Gastrocnemius medialis (tissue), 4 donors: Measurements from ENCODE around the gene NTM. TPM values are rescaled to one million over a fixed set of nuclear protein-coding genes. Genes with fewer than 3 reads are reported as not detected.

Source experiments
- ATAC-seq, 2 donors: fragments of 150-250 bp; one replicate each; pipeline ENCODE4 v1.9.1; 2016
- DNase-seq, 2 donors: peaks; one replicate each; pipeline ENCODE4 v3.0.0-alpha.2; 2019
- H3K27ac ChIP-seq, 4 donors: fragments of 200-600 bp; sonication (generic); 1 replicate in 1 of 4; 2 replicates in 3 of 4; pipeline ENCODE4 v1.5.1; 2016 to 2018; ENCODE audit warnings: mild to moderate bottlenecking in 2 of 4, moderate library complexity in 1 of 4
- H3K27me3 ChIP-seq, 3 donors: fragments of 200-600 bp; sonication (generic) in 2 of 3; 1 replicate in 1 of 3; 2 replicates in 2 of 3; pipeline versions ENCODE4 v1.5.1 to v1.6.0; 2016 to 2019; ENCODE audit warnings: mild to moderate bottlenecking in 1 of 3, moderate library complexity in 1 of 3
- H3K36me3 ChIP-seq, 2 donors: fragments of 200-600 bp; sonication (generic) in 1 of 2; one replicate each; pipeline ENCODE4 v1.5.1; 2017 to 2018
- H3K4me1 ChIP-seq, 2 donors: fragments of 200-600 bp; sonication (generic) in 1 of 2; one replicate each; pipeline ENCODE4 v1.5.1; 2016 to 2017; ENCODE audit warnings: mild to moderate bottlenecking in 2 of 2
- H3K4me3 ChIP-seq, 4 donors: fragments of 200-600 bp; sonication (generic) in 3 of 4; 1 replicate in 1 of 4; 2 replicates in 3 of 4; pipeline ENCODE4 v1.5.1; 2016 to 2019; ENCODE audit warnings: mild to moderate bottlenecking in 2 of 4
- H3K9me3 ChIP-seq, 3 donors: fragments of 200-600 bp; sonication (generic) in 2 of 3; 1 replicate in 1 of 3; 2 replicates in 2 of 3; pipeline ENCODE4 v1.5.1; 2016 to 2019
- CTCF ChIP-seq, 5 experiments: fragments of 450-650 bp in 3 of 5; fragments of 200-600 bp in 2 of 5; sonication (generic) in 2 of 5; IDR thresholded peaks in 4 of 5; conservative IDR thresholded peaks in 1 of 5; 1 replicate in 4 of 5; 2 replicates in 1 of 5; pipeline ENCODE4 v1.5.1; 2016 to 2019; ENCODE audit warnings: antibody characterized with exemption in 5 of 5, mild to moderate bottlenecking in 3 of 5, moderate library complexity in 3 of 5
- POLR2A ChIP-seq, 2 donors: fragments of 450-650 bp; IDR thresholded peaks; one replicate each; pipeline ENCODE4 v1.6.1; 2017; ENCODE audit warnings: antibody characterized with exemption in 2 of 2, mild to moderate bottlenecking in 2 of 2, moderate library complexity in 2 of 2
- in situ Hi-C, 4 donors: fragments of 200-750 bp; cut with MboI; loops; one replicate each; pipeline versions ENCODE4 v1.15.0 to v1.8.0; 2017; ENCODE audit warnings: low sequenced_read_pairs in 4 of 4
- intact Hi-C: fragments of 100-400 bp; cut with DNase I; formaldehyde crosslinking; loops from one replicate; pipeline ENCODE4 v1.15.1; 2023; ENCODE audit warnings: low total_unique reads
- total RNA-seq, 4 donors: library from RNA; depleted of rRNA; stranded (reverse); fragments of >200 nt; gene quantifications; one replicate each; pipeline versions ENCODE4 v1.1.0 to v1.2.3, GENCODE V29; 2016

Gene NTM
- total RNA-seq, 4 donors from 2014 or later: 0.69 TPM; not detected in 3

GRCh38 chr11:132072858-132073211 is 702.4 kb downstream of the NTM start:
- DNase-seq (no peak), ATAC-seq (peak in 1 of 2 donors; percentile 11)
- Histone ChIP-seq H3K27me3 (no peaks in the 10 kb centered on the region), H3K4me3 (no peak overlapping the region), H3K36me3 (no peaks in the 10 kb centered on the region), H3K27ac (no peak overlapping the region), H3K9me3 (no peaks in the 10 kb centered on the region), H3K4me1 (no peaks in the 10 kb centered on the region)
- intact Hi-C loops (no loop called here), in situ Hi-C loops (no loop called here)
- TF ChIP-seq CTCF (IDR thresholded peaks at IDR 0.05 in 4 of 5, conservative IDR thresholded peaks at IDR 0.05 in 1 of 5) (no peak), POLR2A (IDR thresholded peaks at IDR 0.05) (no peak)

- H3K4me3 ChIP-seq: no peak overlapping the region
- no peak overlapping the region for H3K27ac ChIP-seq
- ATAC-seq (no peak), DNase-seq (no peak)
- no peaks in the 10 kb centered on the region for H3K36me3 ChIP-seq
- no peaks in the 10 kb centered on the region for H3K9me3 ChIP-seq
- intact Hi-C loops: no loop called here
- H3K4me1 ChIP-seq: no peaks in the 10 kb centered on the region
- in situ Hi-C loops: no loop called here
- no peaks in the 10 kb centered on the region for H3K27me3 ChIP-seq
- TF ChIP-seq CTCF (IDR thresholded peaks at IDR 0.05 in 4 of 5, conservative IDR thresholded peaks at IDR 0.05 in 1 of 5) (no peak), POLR2A (IDR thresholded peaks at IDR 0.05) (no peak)
Measured at GRCh38 chr11:132073787-132074186, 703.4 kb downstream of the NTM start.

GRCh38 chr11:132075447-132075846 is 705.0 kb downstream of the NTM start:
- intact Hi-C loops (no loop called here), in situ Hi-C loops (no loop called here)
- H3K27ac ChIP-seq: no peak overlapping the region
- no peaks in the 10 kb centered on the region for H3K36me3 ChIP-seq
- H3K4me3 ChIP-seq: no peak overlapping the region
- no peak for DNase-seq
- no peak for ATAC-seq
- no peaks in the 10 kb centered on the region for H3K27me3 ChIP-seq
- TF ChIP-seq POLR2A (IDR thresholded peaks at IDR 0.05): no peak
- no peak for TF ChIP-seq CTCF (IDR thresholded peaks at IDR 0.05 in 4 of 5, conservative IDR thresholded peaks at IDR 0.05 in 1 of 5)
- no peaks in the 10 kb centered on the region for H3K4me1 ChIP-seq
- H3K9me3 ChIP-seq: no peaks in the 10 kb centered on the region

- TF ChIP-seq CTCF (IDR thresholded peaks at IDR 0.05 in 4 of 5, conservative IDR thresholded peaks at IDR 0.05 in 1 of 5): no peak
- no peak for TF ChIP-seq POLR2A (IDR thresholded peaks at IDR 0.05)
- ATAC-seq: no peak
- DNase-seq: no peak
- in situ Hi-C loops (no loop called here), intact Hi-C loops (no loop called here)
- H3K9me3 ChIP-seq: no peaks in the 10 kb centered on the region
- H3K27me3 ChIP-seq: no peaks in the 10 kb centered on the region
- no peak overlapping the region for H3K4me3 ChIP-seq
- no peaks in the 10 kb centered on the region for H3K36me3 ChIP-seq
- H3K4me1 ChIP-seq: no peaks in the 10 kb centered on the region
- H3K27ac ChIP-seq: no peak overlapping the region
Measured at GRCh38 chr11:132077416-132077815, 707.0 kb downstream of the NTM start.
